Brain microvascular endothelial cell (primary cell): ENCODE measurements around the gene AKAP12.
A peak's percentile ranks its signal among the peaks of the same experiment; 100 is the strongest.
"Not testable (repeated sequence)": the region's sequence is repeated elsewhere in the genome, so short reads cannot be mapped to it uniquely, and the experiment has no call there.

Experiments used
- DNase-seq: peaks from one replicate; pipeline ENCODE4 v3.0.0-alpha.2; 2020
- H3K27ac ChIP-seq: fragments of 250-450 bp; sonication (Bioruptor Pico); 2 replicates; pipeline ENCODE4 v1.5.1; 2020; ENCODE audit warnings: mild to moderate bottlenecking, moderate library complexity
- H3K27me3 ChIP-seq: fragments of 250-450 bp; sonication (Bioruptor Pico); replicated peaks from 2 replicates; pipeline ENCODE4 v1.5.1; 2020; ENCODE audit warnings: mild to moderate bottlenecking
- H3K36me3 ChIP-seq: fragments of 250-450 bp; sonication (Bioruptor Pico); replicated peaks from 2 replicates; pipeline ENCODE4 v1.5.1; 2020; ENCODE audit warnings: mild to moderate bottlenecking
- H3K4me3 ChIP-seq: 2 replicates; pipeline ENCODE4 v1.5.1; 2011; ENCODE audit warnings: low read depth, mild to moderate bottlenecking, control low read depth, low read length, moderate library complexity
- CTCF ChIP-seq: IDR thresholded peaks from 2 replicates; pipeline ENCODE4 v1.5.1; 2011; ENCODE audit warnings: low read depth, mild to moderate bottlenecking, moderate library complexity, low read length, control low read depth, inconsistent platforms; ENCODE audit errors: missing control alignments
- in situ Hi-C: cut with HindIII; loops from 2 replicates; pipeline ENCODE4 v1.10.0; 2017; ENCODE audit warnings: low sequenced_read_pairs, low pct_ligation_motif_present

Gene AKAP12

GRCh38 chr6:151310279-151310678 lies 70.5 kb downstream of the AKAP12 start:
- no peak overlapping the region for H3K27ac ChIP-seq
- no peak for TF ChIP-seq CTCF
- no peak overlapping the region for H3K4me3 ChIP-seq
- H3K36me3 ChIP-seq: peaks cover 37% of the 10 kb centered on the region
- no peak for DNase-seq
- no peaks in the 10 kb centered on the region for H3K27me3 ChIP-seq
- in situ Hi-C loops: no loop called here

- no peak for TF ChIP-seq CTCF
- no peaks in the 10 kb centered on the region for H3K27me3 ChIP-seq
- peaks cover 30% of the 10 kb centered on the region for H3K36me3 ChIP-seq
These were observed 71.3 kb downstream of the AKAP12 start for GRCh38 chr6:151310852-151311767.

GRCh38 chr6:151313066-151313491 lies 73.3 kb downstream of the AKAP12 start:
- Histone ChIP-seq H3K27me3 (no peaks in the 10 kb centered on the region), H3K36me3 (peaks cover 25% of the 10 kb centered on the region), H3K27ac (no peak overlapping the region), H3K4me3 (no peak overlapping the region)
- TF ChIP-seq CTCF: no peak
- in situ Hi-C loops: no loop called here
- DNase-seq: no peak

More at GRCh38 chr6:151310852-151311767, 71.3 kb downstream of the AKAP12 start:
- Histone ChIP-seq H3K4me3 (no peak overlapping the region), H3K27ac (no peak overlapping the region)
- in situ Hi-C loops: no loop called here
- no peak for DNase-seq

GRCh38 chr6:151315661-151316060 lies 75.9 kb downstream of the AKAP12 start:
- H3K27me3 ChIP-seq, H3K4me3 ChIP-seq, DNase-seq, H3K27ac ChIP-seq, in situ Hi-C loops: not testable (repeated sequence)
- H3K36me3 ChIP-seq: peaks cover 21% of the 10 kb centered on the region

- Histone ChIP-seq H3K36me3 (peaks cover 9% of the 10 kb centered on the region), H3K27me3 (no peaks in the 10 kb centered on the region), H3K27ac (peak overlapping the region; percentile 58), H3K4me3 (no peak overlapping the region)
- peak; percentile 69 for DNase-seq
- in situ Hi-C loops: no loop called here
- TF ChIP-seq CTCF: no peak
These were observed 77.6 kb downstream of the AKAP12 start for GRCh38 chr6:151317103-151317994.

- Histone ChIP-seq H3K4me3 (no peak overlapping the region), H3K27ac (peak overlapping the region; percentile 58), H3K36me3 (peaks cover 12% of the 10 kb centered on the region), H3K27me3 (no peaks in the 10 kb centered on the region)
- in situ Hi-C loops: no loop called here
- no peak for TF ChIP-seq CTCF
- DNase-seq: no peak
These were observed 78.2 kb downstream of the AKAP12 start for GRCh38 chr6:151317995-151318365.
